ENCODE data around the gene PRDX1. TPM values are rescaled to one million over a fixed set of nuclear protein-coding genes. Genes with fewer than 3 reads are reported as not detected.
A peak's percentile ranks its signal among the peaks of the same experiment; 100 is the strongest.

Gene PRDX1
- total RNA-seq = 100 to 1,000 TPM; 344 to 571 TPM

DNA sequence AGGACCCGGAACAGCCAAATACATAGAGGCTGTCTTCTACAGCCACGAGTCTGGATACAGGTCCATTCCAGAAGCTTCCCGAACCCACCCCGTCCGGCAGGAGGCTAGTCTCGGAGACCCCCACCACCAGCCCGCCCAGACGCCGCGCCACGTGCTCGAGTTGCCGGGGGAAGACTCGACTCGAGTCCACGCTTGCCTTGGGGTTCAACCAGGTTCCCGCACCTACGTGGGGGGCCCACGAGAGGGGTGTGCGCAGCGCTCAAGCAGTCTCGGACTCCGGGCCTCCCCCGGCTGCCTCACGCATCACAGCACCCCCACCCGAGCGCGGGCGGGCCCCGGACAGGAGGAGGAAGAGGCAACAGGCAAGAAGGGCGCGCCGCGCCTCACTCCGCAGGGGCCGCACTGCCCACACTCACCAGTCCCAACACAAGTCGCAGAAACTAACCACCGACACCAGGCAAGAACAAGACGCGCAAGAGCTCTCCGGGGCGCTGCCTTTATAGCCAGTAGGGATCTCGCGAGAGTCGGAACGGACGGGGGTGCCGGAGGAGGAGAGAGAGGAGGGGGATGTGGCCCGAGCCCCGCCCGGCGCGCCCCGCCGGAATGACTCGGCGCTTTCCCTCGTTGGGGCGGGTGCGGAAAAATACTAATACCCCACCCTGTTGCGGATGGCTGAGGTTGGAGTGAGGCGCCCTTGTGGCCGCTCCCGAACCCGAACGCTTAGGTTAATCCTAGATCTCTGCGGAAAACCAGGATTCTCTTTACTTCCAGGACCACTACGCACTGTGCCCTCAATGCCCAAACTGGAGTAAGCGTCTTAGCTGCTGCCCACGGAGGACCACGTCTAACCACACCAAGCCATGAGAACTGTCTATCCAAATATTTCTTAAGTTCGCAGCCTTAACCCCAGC, at the start of gene PRDX1:
Gene PRDX1, minus strand, starts transcription at position 472 of the 911 bp plus-strand sequence. CDS start 2,841 bp downstream, outside the sequence.
- Mint-ChIP-seq H3K27me3 (no peaks in the 10 kb centered on the region), H3K36me3 (ENCODE audit: low read depth) (peaks cover 56% of the 10 kb centered on the region), H3K27ac (peak within 1 kb of the TSS; percentile 99), H3K4me3 (peak within 1 kb of the TSS; percentile 94), H3K9me3 (no peaks in the 10 kb centered on the region), H3K4me1 (peaks cover 28% of the 10 kb centered on the region)
- ATAC-seq (replicated peaks) = peak; percentile 82

DNA sequence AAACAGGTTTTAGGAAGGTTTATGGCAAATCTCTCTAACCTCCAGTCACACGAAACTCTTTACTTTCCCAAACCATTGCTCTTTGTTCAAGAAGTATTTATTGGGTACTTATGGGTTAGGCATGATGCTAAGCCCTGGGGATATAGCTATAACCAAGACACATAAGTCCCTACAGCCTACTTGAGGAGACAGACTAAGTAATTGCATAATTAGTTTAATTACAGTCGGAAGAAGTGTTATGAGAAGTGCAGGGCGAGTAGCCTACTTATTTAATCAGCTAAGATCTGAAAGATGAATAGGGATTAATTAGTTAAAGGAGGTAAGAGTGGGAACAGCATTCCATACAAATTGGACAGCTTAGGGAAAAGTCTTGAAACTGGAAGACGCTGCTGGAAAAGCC, 48.9 kb upstream of the PRDX1 start:
- Mint-ChIP-seq H3K4me1 (peaks cover 3% of the 10 kb centered on the region), H3K27ac (no peak overlapping the region), H3K4me3 (no peak overlapping the region), H3K36me3 (ENCODE audit: low read depth) (peaks cover 67% of the 10 kb centered on the region), H3K9me3 (no peaks in the 10 kb centered on the region), H3K27me3 (no peaks in the 10 kb centered on the region)
- ATAC-seq (replicated peaks) = no peak

DNA sequence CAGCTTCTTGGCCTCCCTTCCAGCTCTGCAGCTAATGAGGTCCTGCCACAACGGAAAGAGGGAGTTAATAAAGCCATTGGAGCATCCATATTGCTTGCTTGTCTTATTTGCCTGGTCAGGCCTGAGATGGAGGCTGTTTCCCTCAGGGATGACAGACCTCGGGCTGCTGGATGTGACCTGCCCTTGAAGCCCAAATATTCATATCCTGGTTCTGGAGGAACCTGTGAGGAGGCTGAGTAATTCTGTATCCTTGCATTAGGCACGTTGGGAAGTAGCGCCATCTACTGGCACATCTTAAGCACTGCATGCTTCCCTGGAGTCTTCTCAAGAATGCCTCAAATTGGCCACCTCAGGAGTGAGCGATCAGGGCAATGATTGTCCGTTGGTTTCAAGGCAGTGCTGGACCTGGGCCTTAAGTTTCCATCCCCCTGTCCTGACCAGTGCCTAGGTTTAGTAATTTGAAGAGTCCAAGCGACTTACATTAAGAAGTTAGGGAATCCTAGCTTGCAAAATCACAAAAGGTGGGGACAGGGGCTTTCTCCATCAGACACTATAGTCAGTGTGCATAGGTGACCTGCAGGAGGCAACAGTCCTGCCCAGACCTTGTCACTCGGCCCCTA, 48.4 kb upstream of the PRDX1 start:
- ATAC-seq (replicated peaks) = peak; percentile 85
- H3K4me1 Mint-ChIP-seq = peaks cover 3% of the 10 kb centered on the region
- no peak overlapping the region for H3K27ac Mint-ChIP-seq
- no peaks in the 10 kb centered on the region for H3K9me3 Mint-ChIP-seq
- no peak overlapping the region for H3K4me3 Mint-ChIP-seq
- H3K36me3 Mint-ChIP-seq (ENCODE audit: low read depth) = peaks cover 67% of the 10 kb centered on the region
- no peaks in the 10 kb centered on the region for H3K27me3 Mint-ChIP-seq

DNA sequence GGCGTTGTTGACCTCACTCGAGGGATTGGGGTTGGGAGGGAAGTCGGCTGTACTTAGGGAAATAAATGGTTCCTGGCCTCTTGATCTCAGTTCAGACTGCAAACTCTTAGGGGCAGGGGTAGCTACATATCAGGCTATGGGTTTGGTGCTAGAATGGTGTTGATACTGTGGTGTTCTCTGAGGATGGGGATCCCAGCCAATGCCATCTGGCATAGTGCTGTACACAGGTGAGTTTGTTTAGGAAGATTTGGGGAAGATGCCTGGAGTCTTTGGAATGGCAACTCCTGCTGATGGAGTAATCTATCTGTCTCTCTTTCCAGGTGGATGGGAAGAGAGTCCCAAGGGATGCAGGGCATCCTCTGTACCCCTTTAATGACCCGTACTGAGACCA, 47.9 kb upstream of the PRDX1 start:
- Mint-ChIP-seq H3K27me3 (no peaks in the 10 kb centered on the region), H3K9me3 (no peaks in the 10 kb centered on the region), H3K27ac (no peak overlapping the region), H3K4me3 (no peak overlapping the region), H3K36me3 (ENCODE audit: low read depth) (peaks cover 69% of the 10 kb centered on the region), H3K4me1 (peaks cover 3% of the 10 kb centered on the region)
- ATAC-seq (replicated peaks) = peak; percentile 6

DNA sequence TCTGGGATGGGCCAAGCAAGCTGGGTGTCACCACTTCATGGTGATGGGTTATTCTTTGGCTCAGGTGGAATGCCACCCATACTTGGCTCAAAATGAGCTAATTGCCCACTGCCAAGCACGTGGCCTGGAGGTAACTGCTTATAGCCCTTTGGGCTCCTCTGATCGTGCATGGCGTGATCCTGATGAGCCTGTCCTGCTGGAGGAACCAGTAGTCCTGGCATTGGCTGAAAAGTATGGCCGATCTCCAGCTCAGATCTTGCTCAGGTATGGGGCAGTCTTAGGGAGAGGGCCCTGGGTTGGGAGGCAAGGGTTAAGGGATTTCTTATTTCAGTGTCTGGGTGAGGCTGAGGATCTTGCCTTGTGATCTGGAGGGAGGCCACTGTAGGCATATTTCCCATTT, 46.7 kb upstream of the PRDX1 start:
- Mint-ChIP-seq H3K27ac (no peak overlapping the region), H3K36me3 (ENCODE audit: low read depth) (peaks cover 80% of the 10 kb centered on the region), H3K27me3 (no peaks in the 10 kb centered on the region), H3K9me3 (no peaks in the 10 kb centered on the region), H3K4me1 (peaks cover 3% of the 10 kb centered on the region), H3K4me3 (no peak overlapping the region)
- no peak for ATAC-seq (replicated peaks)

DNA sequence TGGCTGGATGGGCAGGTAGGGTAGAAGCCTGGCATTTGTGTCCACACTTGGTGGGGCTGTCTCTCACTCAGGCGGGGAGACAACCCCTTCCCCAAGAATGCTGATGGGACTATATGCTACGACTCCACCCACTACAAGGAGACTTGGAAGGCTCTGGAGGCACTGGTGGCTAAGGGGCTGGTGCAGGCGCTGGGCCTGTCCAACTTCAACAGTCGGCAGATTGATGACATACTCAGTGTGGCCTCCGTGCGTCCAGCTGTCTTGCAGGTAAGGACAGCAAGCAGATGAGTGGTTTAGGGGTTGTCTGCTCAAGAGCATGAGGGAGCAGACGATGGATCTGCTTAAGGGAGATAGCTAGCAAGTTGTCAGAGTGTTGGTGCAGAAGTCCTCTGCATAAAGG, 46.2 kb upstream of the PRDX1 start:
- Mint-ChIP-seq H3K4me1 (peaks cover 3% of the 10 kb centered on the region), H3K27ac (no peak overlapping the region), H3K27me3 (no peaks in the 10 kb centered on the region), H3K4me3 (no peak overlapping the region), H3K9me3 (no peaks in the 10 kb centered on the region), H3K36me3 (ENCODE audit: low read depth) (peaks cover 86% of the 10 kb centered on the region)
- ATAC-seq (replicated peaks) = no peak

DNA sequence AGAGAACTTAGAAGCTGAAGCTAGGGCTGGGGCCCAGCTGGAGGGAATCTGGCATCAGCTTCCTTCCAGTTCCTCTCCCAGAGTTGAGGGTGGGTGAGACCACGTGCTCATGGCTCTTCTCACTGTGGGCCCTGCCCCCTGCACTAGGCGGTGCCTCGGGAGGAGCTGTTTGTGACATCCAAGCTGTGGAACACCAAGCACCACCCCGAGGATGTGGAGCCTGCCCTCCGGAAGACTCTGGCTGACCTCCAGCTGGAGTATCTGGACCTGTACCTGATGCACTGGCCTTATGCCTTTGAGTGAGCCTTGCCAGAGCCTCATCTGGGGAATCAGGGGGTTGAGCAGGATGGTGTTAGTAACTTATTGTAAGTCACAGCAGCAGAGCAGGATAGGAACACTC, 45.0 kb upstream of the PRDX1 start:
- no peak overlapping the region for H3K4me3 Mint-ChIP-seq
- no peaks in the 10 kb centered on the region for H3K27me3 Mint-ChIP-seq
- peaks cover 89% of the 10 kb centered on the region for H3K36me3 Mint-ChIP-seq (ENCODE audit: low read depth)
- H3K27ac Mint-ChIP-seq = no peak overlapping the region
- ATAC-seq (replicated peaks) = no peak
- peaks cover 3% of the 10 kb centered on the region for H3K4me1 Mint-ChIP-seq
- H3K9me3 Mint-ChIP-seq = no peaks in the 10 kb centered on the region

DNA sequence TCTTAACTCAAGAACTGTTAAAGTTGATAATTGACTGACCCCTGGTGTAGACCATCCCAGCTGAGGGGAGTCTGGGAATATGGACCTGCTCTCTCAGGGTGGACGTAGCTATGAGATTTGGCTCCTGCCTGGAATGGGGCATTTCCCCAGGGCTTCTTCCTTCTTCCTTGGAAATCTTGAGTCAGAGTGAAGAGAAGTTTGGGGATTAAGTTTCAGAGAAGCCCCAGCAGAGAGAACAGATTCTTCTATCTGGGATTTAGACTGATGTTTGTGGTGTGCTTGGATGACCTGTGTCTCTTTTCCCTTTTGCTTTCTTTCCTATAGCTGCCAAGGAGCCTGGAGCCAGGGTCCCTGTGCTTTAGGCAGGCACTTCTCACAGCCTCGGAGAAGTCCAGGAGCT, 42.2 kb upstream of the PRDX1 start:
- Mint-ChIP-seq H3K27ac (no peak overlapping the region), H3K4me1 (no peaks in the 10 kb centered on the region), H3K4me3 (no peak overlapping the region), H3K27me3 (no peaks in the 10 kb centered on the region), H3K9me3 (no peaks in the 10 kb centered on the region), H3K36me3 (ENCODE audit: low read depth) (peaks cover 89% of the 10 kb centered on the region)
- no peak for ATAC-seq (replicated peaks)

DNA sequence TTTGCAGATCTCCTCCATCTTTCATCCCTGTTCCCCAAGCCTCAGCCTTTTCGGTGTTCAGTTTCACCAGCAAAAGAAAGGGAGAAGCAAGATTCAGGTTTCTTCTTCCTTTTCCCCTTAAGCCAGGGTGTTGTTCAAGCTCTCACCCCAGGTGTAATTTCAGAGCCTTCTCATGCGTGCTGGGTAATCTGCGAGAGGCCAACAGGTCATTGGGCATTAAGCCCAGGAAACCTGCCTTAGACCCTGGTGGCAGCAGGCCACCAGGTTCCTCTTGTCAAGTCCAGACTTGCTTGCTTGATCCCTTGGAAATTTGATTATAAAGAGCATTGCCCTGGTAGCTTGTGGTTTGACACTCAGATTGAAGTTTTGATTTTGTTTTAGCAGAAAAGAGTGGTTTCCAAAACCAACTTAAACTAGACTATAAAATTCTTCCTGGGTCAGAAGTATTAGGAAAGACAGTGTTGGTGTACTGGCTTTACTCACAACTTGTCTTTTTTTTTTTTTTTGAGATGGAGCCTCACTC, 35.8 kb upstream of the PRDX1 start:
- Mint-ChIP-seq H3K9me3 (no peaks in the 10 kb centered on the region), H3K4me3 (no peak overlapping the region), H3K36me3 (ENCODE audit: low read depth) (peaks cover 68% of the 10 kb centered on the region), H3K27me3 (no peaks in the 10 kb centered on the region), H3K4me1 (peaks cover 8% of the 10 kb centered on the region), H3K27ac (peak overlapping the region; percentile 66)
- no peak for ATAC-seq (replicated peaks)

DNA sequence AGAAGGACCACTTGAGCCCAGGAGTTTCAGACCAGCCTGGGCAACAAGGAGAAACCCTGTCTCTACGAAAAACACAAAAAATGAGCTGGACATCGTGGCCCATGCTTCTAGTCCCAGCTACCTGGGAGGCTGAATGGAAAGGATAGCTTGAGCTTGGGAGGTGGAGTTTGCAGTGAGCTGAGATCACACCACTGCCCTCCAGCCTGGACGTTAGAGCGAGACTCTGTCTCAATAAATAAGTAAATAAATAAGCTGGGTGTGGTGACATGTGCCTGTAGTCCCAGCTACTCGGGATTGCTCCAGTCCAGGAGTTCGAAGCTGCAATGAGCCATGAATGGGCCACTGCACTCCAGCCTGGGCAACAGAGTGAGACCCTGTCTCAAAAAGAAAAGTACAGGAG, 32.5 kb upstream of the PRDX1 start:
- Mint-ChIP-seq H3K27ac (no peak overlapping the region), H3K36me3 (ENCODE audit: low read depth) (peaks cover 55% of the 10 kb centered on the region), H3K27me3 (no peaks in the 10 kb centered on the region), H3K4me3 (no peak overlapping the region), H3K9me3 (no peaks in the 10 kb centered on the region), H3K4me1 (peaks cover 18% of the 10 kb centered on the region)
- ATAC-seq (replicated peaks) = no peak

DNA sequence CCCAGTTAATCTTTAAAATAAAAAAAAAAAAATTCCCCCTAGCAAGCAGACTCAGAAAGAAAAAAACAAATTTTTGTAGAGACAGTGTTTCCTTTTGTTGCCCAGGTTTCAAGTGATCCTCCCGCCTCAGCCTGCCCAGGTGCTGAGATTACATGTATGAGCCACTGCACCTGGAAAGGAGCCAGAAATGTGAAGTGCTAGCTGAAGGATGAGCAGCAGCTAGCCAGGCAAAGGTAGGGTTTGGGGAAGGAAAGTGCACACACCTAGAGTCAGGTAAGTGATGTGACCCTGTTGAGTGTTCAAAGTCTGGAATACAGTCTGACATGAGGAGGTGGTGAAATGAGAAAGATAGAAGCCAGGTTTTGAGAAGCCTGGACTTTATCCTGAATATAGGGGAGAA, 30.6 kb upstream of the PRDX1 start:
- Mint-ChIP-seq H3K36me3 (ENCODE audit: low read depth) (peaks cover 42% of the 10 kb centered on the region), H3K9me3 (no peaks in the 10 kb centered on the region), H3K4me1 (peaks cover 14% of the 10 kb centered on the region), H3K27ac (peak overlapping the region; percentile 96), H3K27me3 (no peaks in the 10 kb centered on the region), H3K4me3 (peak overlapping the region; percentile 99)
- ATAC-seq (replicated peaks) = no peak

DNA sequence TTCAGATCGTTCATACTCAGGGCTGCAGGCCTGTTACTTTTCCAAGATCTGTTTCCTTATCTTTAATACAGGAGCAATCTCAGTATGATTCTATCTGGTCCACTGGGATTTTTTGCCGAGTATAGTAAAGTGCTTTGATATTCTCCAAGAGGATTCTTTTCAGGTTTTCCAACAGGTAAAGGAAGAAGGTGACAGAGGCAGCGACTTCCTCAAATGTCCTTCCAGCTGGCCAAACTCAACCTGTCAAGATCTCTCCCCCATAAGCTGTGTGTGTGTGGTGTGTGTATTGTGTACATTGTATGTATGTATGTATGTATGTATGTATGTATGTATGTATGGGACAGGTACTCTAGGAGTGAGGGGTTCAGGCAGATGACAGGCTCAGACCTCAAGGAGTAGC, 30.0 kb upstream of the PRDX1 start:
- Mint-ChIP-seq H3K4me1 (peaks cover 13% of the 10 kb centered on the region), H3K27ac (peak overlapping the region; percentile 96), H3K4me3 (peak overlapping the region; percentile 99), H3K27me3 (no peaks in the 10 kb centered on the region), H3K9me3 (no peaks in the 10 kb centered on the region), H3K36me3 (ENCODE audit: low read depth) (peaks cover 41% of the 10 kb centered on the region)
- no peak for ATAC-seq (replicated peaks)

DNA sequence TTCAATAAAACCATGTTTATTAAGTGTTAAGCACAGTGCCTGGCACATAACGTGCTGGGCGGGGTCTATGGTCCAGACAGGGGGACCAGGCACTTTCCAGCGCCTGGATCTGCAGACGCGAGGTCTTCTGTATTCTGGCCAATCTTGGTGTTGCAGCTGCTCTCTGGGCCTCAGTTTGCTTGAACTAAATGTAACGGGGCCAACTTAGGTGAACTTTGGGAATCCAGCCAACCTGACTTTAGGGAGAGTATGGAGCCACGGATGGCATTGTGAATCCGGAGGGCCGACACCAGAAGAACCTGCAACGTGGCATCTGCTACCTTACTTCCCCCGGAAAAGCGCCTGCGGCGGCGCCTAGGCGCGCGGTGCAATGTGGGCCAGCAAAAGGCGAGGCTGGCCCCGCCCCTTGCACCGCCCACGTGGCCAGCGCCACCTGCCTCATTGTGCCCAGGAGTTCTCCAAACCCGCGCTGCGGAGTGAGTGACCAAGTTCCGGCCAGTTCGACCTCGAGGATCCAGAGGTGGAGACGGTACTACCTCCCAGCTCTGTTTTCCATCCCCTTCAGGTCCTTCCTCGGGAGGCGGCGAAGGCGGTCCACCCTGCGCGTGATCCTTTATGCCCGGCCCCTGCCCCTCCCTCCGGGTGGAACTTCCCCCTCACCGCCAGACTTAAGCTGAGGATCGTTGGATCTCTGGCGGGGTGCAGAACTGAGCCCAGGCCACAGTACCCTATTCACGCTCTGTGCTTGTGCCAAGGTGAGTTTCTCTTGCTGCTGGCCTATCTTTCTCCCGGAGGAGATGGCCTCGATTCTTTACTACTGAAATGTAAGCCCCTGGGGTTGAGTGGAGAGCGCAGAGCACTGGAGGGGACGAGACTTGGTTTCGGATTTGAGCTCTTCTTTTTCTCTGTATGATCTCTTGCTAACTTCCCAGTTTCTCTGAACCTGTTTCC, 29.0 kb upstream of the PRDX1 start, which contains the start of gene AKR1A1:
Gene AKR1A1, plus strand, starts transcription at position 426 of the 951 bp plus-strand sequence. CDS start 10,969 bp downstream, outside the sequence.
- Mint-ChIP-seq H3K9me3 (no peaks in the 10 kb centered on the region), H3K36me3 (ENCODE audit: low read depth) (peaks cover 35% of the 10 kb centered on the region), H3K4me3 (peak within 1 kb of the TSS; percentile 99), H3K4me1 (peaks cover 14% of the 10 kb centered on the region), H3K27me3 (no peaks in the 10 kb centered on the region), H3K27ac (peak within 1 kb of the TSS; percentile 96)
- ATAC-seq (replicated peaks) = peak; percentile 97

All from activated T-helper 17 cell treated with anti-CD3 and anti-CD28 coated beads, Interleukin-2, amount 50 U/mL, for 72 hours (primary cell).